Measurements from ENCODE around the gene GRIN1.

- TF ChIP-seq CTCF (IDR thresholded peaks at IDR 0.05; ENCODE audit: low read depth, low read length), result no peak
- TF ChIP-seq POLR2A (IDR thresholded peaks at IDR 0.05; ENCODE audit: extremely low read depth, insufficient read length), result no peak
- TF ChIP-seq MAX (IDR thresholded peaks at IDR 0.05; ENCODE audit: low read depth, low read length), result no peak
Observed at GRCh38 chr9:137167277-137167746, 28.4 kb downstream of the GRIN1 start.

Data from NB4 (cell line).